Measurements from ENCODE around the gene LTBP3. TPM values are rescaled to one million over a fixed set of nuclear protein-coding genes. Genes with fewer than 3 reads are reported as not detected.

LTBP3 gene
- total and polyA plus RNA-seq, 9 of the 15 experiments (the other 6 are each of a cell fraction or from before 2014, with no cell fraction given), result 0.06 to 20.5 (median 4.8) TPM

DNA sequence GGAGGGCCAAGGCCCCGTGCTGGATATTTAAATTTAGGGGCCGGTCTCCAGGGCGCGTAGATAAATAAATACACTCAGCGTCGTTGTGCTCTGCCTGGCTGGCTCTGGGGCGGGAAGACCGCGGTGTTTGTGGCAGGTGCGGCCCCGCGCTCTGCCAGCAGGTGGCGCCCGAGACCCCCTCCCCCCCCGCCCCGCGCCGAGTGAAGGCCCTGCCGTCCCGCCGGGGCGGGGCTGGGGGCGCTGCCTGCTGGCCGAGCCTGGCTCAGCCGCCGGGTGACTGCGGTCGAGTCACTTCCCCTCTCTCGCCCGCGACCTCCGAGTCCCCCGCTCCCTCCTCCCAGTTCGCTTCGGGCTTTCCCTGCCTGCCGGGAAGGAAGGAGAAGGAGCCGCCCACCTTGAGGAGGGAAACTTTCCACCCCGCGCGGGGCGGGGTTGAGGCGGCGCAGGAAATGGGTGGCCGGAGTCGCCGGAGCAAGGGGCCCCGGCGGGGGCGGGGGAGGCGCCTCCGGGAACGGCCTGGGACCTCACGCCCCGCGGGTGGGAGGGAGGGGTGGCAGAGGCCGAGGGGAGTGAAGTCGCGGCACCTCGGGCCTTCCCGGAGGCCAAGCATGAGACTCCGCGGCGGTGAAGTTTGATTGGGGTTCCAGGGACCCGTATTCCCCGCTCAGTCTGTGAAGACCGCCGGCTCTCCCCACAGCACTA, 16.1 kb upstream of the LTBP3 start (continued):
- no peak for TF ChIP-seq CHAMP1 (IDR thresholded peaks at IDR 0.05)
- no peak for TF ChIP-seq SREBF1 (IDR thresholded peaks at IDR 0.05; ENCODE audit: borderline replicate concordance, low read depth, low read length)
- peak; percentile 33 to 49; a peak in 1 of 4 replicates for TF ChIP-seq TBL1XR1 (IDR thresholded peaks at IDR 0.05; ENCODE audit: low read length in 2 of 2)

GRCh38 chr11:65573391-65574079, 15.4 kb upstream of the LTBP3 start:
- no peak for FAIRE-seq
- Histone ChIP-seq H3K9ac (ENCODE audit: insufficient read depth in 1 of 2, low read depth in 2 of 2, low read length in 2 of 2) (peak overlapping the region; percentile 41 to 89; a peak in 3 of 4 replicates), H3K4me3 (peak overlapping the region; percentile 88; the same call in 1 of the 2 replicates), H3K9me1 (ENCODE audit: control insufficient read depth, insufficient read depth, low read length) (peaks cover 5% of the 10 kb centered on the region), H2AFZ (ENCODE audit: low read depth, low read length) (no peak overlapping the region), H3K36me3 (ENCODE audit: control insufficient read depth, insufficient read depth, low read length) (peaks cover 25% of the 10 kb centered on the region), H3K27me3 (ENCODE audit: control insufficient read depth in 2 of 2, insufficient read depth in 2 of 2, low read length in 2 of 2) (no peaks in the 10 kb centered on the region; a peak in 1 of 5 replicates), H3K9me3 (replicated peaks; ENCODE audit: control insufficient read depth, insufficient read depth, low read depth, low read length) (no peaks in the 10 kb centered on the region), H3K79me2 (ENCODE audit: control insufficient read depth, insufficient read depth, low read length) (peaks cover 78% of the 10 kb centered on the region), H3K4me2 (ENCODE audit: insufficient read depth, low read length) (peak overlapping the region; percentile 99), H3K27ac (ENCODE audit: extremely low read depth, low read depth, low read length) (peak overlapping the region; percentile 30; the same call in 1 of the 3 replicates), H4K20me1 (replicated peaks; ENCODE audit: control insufficient read depth, insufficient read depth, low read length) (peaks cover 6% of the 10 kb centered on the region), H3K4me1 (replicated peaks in 1 of 2; ENCODE audit: control insufficient read depth in 2 of 2, insufficient read depth in 2 of 2, low read length in 2 of 2) (peaks cover 63 to 91% of the 10 kb centered on the region in 2 experiments)
- no TSS peak for BruUV-seq (replicated peaks)
- WGBS (ENCODE audit: insufficient coverage, low coverage, missing lambda C conversion rate), result 79% methylated on average over 21 of the region's 22 CpGs
- in situ Hi-C loops (cut with MboI) (no loop called here), intact Hi-C loops (cut with micrococcal nuclease) (loop anchor here (1.0 to 5.0 kb wide), 4 partner anchors 15 to 101 kb away; partner anchors contain the start of genes SCYL1 and SIPA1)
- POLR2A ChIA-PET, result interaction anchor here (0.6 to 4.7 kb wide), 8 partner anchors 13 to 327 kb away, joined by 3 to 35 read pairs (median 5); partner anchors contain the start of genes FOSL1, MALAT1 and NEAT1
- DNase-seq (ENCODE audit: extremely low read depth in 1 of 4, low spot score in 3 of 4), result no peak
- no peak for ATAC-seq
- CTCF ChIA-PET (ENCODE audit: low intra/inter-chr PET ratio), result interaction anchor here (6.5 kb wide), 1 partner anchor 33 kb away, joined by 63 read pairs; no protein-coding TSS in a partner anchor
- TF ChIP-seq ZNF655 (CRISPR knock-in tag; IDR thresholded peaks at IDR 0.05), result no peak
- no peak for TF ChIP-seq CREB5 (CRISPR knock-in tag; IDR thresholded peaks at IDR 0.05)
- no peak for TF ChIP-seq CHD2 (IDR thresholded peaks at IDR 0.05; ENCODE audit: low read depth, low read length)
- TF ChIP-seq, protein P1, sequence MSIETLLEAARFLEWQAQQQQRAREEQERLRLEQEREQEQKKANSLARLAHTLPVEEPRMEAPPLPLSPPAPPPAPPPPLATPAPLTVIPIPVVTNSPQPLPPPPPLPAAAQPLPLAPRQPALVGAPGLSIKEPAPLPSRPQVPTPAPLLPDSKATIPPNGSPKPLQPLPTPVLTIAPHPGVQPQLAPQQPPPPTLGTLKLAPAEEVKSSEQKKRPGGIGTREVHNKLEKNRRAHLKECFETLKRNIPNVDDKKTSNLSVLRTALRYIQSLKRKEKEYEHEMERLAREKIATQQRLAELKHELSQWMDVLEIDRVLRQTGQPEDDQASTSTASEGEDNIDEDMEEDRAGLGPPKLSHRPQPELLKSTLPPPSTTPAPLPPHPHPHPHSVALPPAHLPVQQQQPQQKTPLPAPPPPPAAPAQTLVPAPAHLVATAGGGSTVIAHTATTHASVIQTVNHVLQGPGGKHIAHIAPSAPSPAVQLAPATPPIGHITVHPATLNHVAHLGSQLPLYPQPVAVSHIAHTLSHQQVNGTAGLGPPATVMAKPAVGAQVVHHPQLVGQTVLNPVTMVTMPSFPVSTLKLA (conservative IDR thresholded peaks at IDR 0.05), result no peak
- no peak for TF ChIP-seq NELFE (IDR thresholded peaks at IDR 0.05; ENCODE audit: insufficient read depth, insufficient read length)
